ENCODE results near the gene KRTAP10-9.
"Not testable (repeated sequence)": the region's sequence is repeated elsewhere in the genome, so short reads cannot be mapped to it uniquely, and the experiment has no call there.

Gene KRTAP10-9

DNA sequence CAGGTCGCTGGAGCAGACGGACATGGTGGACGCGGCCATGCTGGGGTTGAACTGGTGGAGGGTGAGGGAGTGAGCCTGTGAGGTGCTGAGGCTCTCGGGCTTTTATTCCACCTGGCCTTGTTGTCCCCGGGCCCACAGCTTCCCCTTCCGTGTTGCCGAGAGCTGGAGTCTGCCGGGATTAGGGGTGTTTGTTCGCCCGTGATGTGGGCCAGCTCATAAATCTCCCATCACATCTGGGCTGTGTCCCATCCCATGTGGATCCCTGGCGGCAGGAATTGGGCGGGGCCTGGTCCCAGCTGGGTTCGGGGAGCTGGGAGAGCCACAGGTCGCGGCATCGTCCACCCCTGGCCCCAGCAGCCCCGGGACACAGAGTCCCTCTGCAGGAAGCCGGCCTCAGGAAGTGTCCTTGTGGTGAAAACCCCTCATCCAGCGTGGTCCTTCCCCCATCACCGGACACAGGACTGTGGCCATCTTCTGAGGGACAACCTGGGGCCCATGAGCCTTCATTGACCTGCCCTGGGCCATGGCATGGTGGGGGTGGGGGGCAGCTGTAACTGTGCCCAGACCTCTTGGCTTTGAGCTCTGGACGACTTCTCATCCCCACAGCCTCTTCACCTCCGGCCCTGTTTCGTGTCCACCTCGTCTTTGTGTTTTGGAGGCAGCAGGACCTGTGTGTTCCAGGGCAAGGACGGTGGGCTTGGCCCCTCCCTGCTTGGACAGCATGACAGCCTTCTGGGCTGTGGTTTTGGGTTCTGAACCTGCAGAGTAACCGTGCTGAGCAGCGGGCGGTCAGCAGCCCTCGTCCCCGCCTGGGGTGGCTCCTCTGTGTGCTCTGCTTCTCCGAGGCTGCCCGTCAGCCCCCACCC is 34.2 kb upstream of the KRTAP10-9 start, which contains the start of gene KRTAP10-6:
Gene KRTAP10-6 (minus strand): TSS at position 60 of the 866 bp plus-strand sequence. CDS start 21 bp downstream, at position 39.
- TF ChIP-seq GATA2 (IDR thresholded peaks at IDR 0.05; ENCODE audit: low read depth, low read length) (no peak), GATA3 (IDR thresholded peaks at IDR 0.05; ENCODE audit: low read depth, low read length) (no peak)

DNA sequence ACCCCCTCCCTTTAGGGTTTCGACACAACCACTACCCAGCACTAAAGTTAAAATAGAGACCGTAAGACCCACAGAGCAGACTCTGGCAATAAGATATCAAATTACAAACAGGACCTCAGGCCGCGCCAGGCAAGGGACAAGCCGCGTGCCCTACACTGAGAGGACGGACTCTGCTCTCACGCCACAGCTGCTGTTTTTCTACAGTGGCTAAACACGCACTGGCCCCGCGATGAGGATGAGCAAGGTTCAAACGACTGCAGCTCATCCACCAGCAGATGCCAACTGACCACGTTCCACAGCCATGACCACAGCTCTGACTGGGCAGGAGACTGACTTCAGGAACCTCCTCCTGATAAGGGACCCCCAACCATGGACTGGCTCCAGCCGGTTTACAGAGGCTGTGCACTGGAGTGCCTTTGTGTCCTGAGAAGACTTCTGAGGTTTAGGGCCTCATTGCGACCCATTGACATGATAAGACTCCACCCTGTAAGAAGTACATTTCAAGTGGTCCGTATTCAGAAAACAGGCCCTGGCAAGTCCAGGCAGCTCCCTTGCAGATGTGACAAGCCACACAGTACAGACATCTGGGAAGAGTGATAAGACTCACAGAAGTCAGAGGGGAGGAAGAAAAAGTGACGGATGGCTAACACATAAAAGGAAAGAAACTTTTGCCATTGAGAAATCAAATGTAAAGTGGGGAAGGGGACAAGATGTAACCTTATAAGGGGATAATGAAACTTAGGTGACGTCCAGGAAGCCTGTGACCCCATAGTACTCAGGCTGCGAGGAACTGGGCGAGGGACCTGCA is 33.1 kb upstream of the KRTAP10-9 start:
- no peak for TF ChIP-seq GATA2 (IDR thresholded peaks at IDR 0.05; ENCODE audit: low read depth, low read length)
- no peak for TF ChIP-seq GATA3 (IDR thresholded peaks at IDR 0.05; ENCODE audit: low read depth, low read length)

DNA sequence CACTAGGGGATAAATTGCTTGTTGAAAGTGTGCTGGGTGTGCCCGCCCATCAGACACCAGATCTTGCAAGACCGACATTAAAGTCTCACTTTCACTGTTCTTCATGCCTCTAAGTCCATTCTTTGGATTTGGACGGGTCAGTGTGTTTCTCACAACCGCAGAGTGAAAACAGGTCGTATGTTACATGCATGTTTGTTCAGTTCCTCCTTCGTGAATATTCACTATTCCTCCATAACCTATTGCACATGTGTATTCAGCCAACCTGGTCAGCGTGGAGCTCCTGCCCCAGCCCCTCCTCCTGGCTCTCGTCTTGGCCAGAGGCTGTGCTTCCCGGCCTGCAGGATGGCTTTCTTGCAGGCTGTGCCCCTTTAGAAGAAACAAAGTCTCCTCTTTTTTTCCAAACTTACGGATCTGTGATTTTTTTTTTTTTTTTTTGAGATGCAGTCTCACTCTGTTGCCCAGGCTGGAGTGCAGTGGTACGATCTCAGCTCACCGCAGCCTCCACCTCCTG is 32.4 kb upstream of the KRTAP10-9 start:
- TF ChIP-seq GATA3 (IDR thresholded peaks at IDR 0.05; ENCODE audit: low read depth, low read length), result no peak
- no peak for TF ChIP-seq GATA2 (IDR thresholded peaks at IDR 0.05; ENCODE audit: low read depth, low read length)

DNA sequence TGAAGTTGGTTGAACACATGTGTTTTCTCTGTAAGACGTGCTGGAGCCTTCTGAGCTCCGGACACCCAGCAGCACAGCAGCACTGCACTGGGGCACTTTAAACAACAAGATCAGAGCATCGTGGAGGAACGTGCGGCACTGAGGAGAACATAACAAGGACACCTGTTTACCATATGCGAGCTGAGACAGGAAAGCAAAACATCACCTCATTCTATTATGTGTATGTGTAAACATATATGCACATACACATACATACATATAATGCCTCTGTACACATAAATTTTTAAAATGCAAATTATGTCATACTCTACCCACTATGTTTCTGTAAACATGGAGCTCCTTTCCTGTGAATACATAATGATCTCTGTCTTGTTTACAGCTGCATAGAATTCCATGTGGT is 31.4 kb upstream of the KRTAP10-9 start:
- TF ChIP-seq GATA3 (IDR thresholded peaks at IDR 0.05; ENCODE audit: low read depth, low read length), result no peak
- no peak for TF ChIP-seq GATA2 (IDR thresholded peaks at IDR 0.05; ENCODE audit: low read depth, low read length)

DNA sequence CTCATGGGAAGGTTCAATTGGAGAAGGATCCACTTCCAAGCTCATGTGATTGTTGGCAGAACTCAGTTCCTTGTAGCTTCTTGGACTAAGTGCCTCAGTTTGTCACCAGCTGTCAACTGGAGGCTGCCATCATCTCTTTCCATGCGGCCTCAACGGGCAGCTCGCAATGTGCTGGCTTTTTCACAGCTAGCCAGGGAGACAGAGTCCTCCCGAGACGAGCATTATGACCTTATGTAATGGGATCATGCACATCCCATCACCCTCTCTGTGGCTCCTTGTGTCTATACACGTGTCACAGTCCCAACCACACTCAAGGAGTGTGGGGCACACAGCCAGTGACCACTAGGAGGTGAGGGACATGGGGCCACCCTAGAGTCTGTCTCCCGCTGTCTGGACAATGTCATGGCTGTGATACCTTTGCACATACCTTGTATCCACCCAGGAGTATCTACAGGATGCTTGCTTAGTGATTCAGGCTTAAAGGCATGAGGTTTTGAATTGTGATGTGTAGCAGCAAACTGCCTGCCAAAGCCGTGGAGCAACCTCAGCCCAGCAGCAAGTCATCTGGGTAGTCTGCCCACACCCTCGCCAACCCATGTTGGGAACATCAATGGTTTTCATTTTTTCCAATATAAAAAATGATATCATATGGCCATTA is 30.7 kb upstream of the KRTAP10-9 start:
- TF ChIP-seq GATA2 (IDR thresholded peaks at IDR 0.05; ENCODE audit: low read depth, low read length) (no peak), GATA3 (IDR thresholded peaks at IDR 0.05; ENCODE audit: low read depth, low read length) (no peak)

DNA sequence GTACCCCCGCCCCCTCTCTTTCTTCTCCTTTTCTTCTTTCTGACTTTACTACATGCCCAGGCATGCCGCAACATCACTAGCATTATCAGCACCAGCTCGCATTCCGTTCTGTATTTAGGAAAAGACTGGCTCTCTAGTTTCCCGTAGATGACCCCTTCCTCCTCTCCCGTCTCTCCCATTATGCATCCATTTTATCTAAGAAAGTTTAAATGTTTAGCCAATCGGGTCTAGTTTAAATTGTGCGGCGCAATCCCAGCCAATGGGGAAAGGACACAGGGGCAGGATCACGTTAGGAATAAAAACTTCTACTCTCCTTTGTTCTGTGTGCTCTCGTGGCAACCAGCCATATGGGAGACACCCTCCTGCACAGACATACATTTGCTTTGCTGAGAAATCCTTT is 28.8 kb upstream of the KRTAP10-9 start:
- no peak for TF ChIP-seq GATA2 (IDR thresholded peaks at IDR 0.05; ENCODE audit: low read depth, low read length)
- no peak for TF ChIP-seq GATA3 (IDR thresholded peaks at IDR 0.05; ENCODE audit: low read depth, low read length)

DNA sequence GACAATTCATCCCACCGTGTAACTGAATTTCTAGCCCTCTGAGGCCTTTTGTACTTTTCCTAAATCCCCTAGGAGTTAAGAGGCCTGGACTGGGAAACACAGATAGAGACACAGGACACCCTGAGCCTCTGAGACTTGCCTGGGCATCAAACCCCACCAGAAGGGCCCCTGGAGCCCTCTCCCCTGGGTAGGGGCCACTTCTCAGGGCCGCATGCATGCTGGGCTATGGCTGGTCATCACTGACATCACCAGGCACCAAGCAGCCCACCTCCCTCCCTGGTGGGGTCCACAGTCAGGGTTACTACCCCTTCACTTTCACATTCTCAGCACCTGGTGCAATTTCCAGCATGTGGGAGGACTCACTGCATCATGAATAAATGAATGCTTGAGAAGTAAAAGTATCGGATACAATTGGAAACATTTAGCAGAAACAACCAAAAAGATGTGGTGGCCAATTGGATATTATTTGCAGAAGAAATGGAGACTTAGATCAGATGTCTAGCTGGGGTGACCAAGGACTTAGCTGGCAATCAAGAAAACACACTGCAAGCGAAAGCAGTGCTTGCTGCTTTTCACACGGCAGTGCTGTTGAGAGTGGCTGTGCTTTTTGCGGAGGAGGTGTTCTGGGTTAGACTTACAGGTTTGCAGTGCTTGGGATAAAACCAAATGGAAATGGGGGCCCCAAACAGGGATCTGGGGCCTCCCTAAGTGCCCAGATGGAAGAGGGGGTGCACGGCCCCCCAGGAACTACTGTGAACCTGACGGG is 27.4 kb upstream of the KRTAP10-9 start:
- TF ChIP-seq GATA3 (IDR thresholded peaks at IDR 0.05; ENCODE audit: low read depth, low read length), result no peak
- TF ChIP-seq GATA2 (IDR thresholded peaks at IDR 0.05; ENCODE audit: low read depth, low read length), result no peak

DNA sequence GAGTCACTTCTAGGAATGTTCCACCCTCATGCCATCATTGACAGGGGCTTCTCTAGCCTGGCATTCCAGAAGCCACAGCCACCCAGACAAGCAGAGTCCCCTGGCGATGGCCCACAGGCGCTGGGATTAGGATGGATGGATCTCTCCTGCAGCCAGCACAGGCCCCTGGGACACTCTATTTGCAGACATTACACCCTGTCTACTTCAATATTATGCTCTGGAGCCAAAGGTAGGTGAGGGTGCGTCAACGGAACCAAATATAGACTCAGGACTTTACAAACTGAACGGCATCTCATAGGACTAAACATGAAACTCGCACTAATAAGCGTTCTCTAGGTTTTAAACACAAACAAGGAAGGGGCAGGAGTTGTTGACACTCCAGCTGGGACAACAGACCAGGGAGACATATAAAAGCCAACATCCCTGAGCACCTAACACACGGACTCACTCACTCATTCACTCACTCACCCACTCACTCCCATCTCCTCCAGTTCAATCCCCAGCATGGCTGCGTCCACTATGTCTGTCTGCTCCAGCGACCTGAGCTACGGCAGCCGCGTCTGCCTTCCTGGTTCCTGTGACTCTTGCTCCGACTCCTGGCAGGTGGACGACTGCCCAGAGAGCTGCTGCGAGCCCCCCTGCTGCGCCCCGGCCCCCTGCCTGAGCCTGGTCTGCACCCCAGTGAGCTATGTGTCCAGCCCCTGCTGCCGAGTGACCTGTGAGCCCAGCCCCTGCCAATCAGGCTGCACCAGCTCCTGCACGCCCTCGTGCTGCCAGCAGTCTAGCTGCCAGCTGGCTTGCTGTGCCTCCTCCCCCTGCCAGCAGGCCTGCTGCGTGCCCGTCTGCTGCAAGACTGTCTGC is 26.5 kb upstream of the KRTAP10-9 start, which contains the start of gene KRTAP10-7:
Gene KRTAP10-7 (plus strand): TSS at position 480 of the 861 bp plus-strand sequence. CDS start 25 bp downstream, at position 505.
- TF ChIP-seq GATA3, GATA2 (IDR thresholded peaks at IDR 0.05; ENCODE audit: low read depth, low read length): not testable (repeated sequence)

DNA sequence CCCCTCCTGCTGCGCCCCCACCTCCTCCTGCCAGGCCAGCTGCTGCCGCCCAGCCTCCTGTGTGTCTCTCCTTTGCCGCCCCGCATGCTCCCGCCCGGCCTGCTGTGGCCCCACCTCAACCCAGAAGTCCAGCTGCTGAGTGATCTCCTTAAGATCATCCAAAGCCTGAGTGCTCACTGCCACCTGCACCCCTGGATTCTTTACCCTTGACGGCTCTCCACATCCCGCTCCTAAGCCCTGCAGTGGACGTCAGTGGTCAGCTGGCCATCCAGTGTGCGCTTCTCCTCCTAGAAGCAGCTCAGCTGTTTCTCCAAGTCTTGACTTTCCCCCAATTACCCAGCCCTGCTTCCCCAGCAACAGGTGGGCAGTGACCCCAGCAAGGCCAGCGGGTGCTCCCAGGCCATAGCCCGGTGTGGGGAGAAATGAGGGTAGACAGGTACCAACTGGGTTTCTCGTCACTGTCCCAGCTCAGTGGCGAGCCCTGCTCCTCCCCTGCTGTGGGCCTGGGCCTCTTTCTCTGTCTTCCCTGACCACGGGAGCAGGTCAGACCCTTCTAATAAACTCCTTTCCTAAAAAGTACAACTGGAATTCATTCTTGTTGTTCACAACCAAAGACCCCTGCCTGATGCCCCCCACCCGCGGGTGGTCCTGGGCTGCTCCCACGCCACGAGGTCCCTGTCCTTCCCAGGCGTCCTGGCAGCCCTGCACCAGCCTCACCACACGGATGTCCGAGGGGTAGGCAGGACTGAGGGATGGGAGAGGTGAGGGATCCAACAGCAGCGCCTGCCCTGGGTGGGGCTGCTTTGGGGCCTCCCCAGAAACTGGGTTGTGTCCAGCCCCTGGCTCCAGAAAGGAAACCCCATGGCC is 25.1 kb upstream of the KRTAP10-9 start:
- TF ChIP-seq GATA2 (IDR thresholded peaks at IDR 0.05; ENCODE audit: low read depth, low read length), result no peak
- no peak for TF ChIP-seq GATA3 (IDR thresholded peaks at IDR 0.05; ENCODE audit: low read depth, low read length)

DNA sequence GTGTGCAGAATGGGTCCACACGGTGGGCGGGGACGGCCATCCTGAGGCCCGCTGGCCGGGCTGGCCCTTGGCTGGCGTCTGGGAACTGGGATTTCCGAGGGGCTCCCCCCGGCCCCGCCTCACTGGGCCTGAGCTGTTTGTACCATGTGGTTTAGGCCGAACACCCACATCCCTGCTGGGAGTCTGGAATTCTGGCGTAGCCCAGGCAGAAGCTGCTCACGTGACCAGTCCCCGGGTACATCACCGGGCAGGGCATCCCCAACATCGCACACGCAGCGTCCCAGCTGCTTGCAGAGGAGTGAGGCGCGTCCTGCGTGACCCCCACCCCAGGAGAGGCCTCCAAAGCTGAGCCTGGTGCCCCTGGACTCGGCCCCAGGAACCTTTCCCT is 24.4 kb upstream of the KRTAP10-9 start:
- TF ChIP-seq GATA3 (IDR thresholded peaks at IDR 0.05; ENCODE audit: low read depth, low read length) (no peak), GATA2 (IDR thresholded peaks at IDR 0.05; ENCODE audit: low read depth, low read length) (no peak)

DNA sequence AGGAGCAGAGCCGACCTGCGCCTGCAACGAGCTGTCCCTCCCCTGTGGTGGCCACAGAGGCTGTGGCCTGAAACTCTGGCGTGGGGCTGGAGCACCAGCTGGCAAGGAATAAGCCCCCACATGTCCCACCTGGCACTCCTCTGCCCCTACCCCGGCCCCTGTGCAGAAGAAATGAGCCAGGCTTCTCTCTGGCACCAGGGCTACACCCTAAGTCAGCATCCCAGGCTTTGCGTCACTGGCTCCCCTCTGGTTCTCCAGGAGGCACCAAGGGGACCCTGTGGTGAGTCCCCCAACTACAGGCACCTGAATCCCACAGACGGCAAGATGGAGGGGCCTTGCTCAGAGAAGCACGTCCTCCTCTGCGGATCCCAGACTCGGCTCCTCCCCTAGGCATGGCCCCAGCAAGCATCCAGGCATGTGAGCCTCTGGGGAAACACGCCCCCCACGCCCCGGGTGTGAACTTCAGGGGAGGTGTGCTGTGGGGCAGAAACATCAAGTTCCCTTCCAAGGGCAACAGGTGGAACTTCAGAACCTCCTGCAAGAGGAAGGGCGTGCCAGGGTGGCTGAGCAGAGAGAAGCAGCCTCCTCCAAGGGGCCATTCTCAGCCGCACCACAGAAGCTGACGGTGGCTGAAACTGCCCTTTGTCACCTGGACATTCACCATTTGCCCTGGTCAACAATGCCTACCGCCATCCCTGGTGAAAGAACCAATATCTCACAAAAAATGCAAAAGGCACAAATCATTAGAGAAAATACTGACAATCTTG is 23.6 kb upstream of the KRTAP10-9 start:
- TF ChIP-seq GATA2 (IDR thresholded peaks at IDR 0.05; ENCODE audit: low read depth, low read length), result no peak
- TF ChIP-seq GATA3 (IDR thresholded peaks at IDR 0.05; ENCODE audit: low read depth, low read length), result no peak

All from SH-SY5Y (cell line).